Measurements from ENCODE around the gene WDR18.

Gene WDR18

GRCh38 chr19:989381-990081 lies 5.4 kb downstream of the WDR18 start:
- peak; percentile 34; the same call in 1 of the 2 replicates for TF ChIP-seq CTCF (IDR thresholded peaks at IDR 0.05; ENCODE audit: borderline replicate concordance, insufficient read depth, low read depth, low read length)
- no peak overlapping the region for H3K4me3 ChIP-seq (ENCODE audit: low read depth, low read length)

GRCh38 chr19:990119-990571 lies 6.0 kb downstream of the WDR18 start:
- H3K4me3 ChIP-seq (ENCODE audit: low read depth, low read length), result no peak overlapping the region

GRCh38 chr19:990746-991145 lies 6.6 kb downstream of the WDR18 start:
- TF ChIP-seq CTCF (IDR thresholded peaks at IDR 0.05; ENCODE audit: borderline replicate concordance, insufficient read depth, low read depth, low read length), result no peak

More at GRCh38 chr19:990119-990571, 6.0 kb downstream of the WDR18 start:
- no peak for TF ChIP-seq CTCF (IDR thresholded peaks at IDR 0.05; ENCODE audit: borderline replicate concordance, insufficient read depth, low read depth, low read length)

GRCh38 chr19:991174-991931 lies 7.2 kb downstream of the WDR18 start:
- TF ChIP-seq CTCF (IDR thresholded peaks at IDR 0.05; ENCODE audit: borderline replicate concordance, insufficient read depth, low read depth, low read length), result no peak
- no peak overlapping the region for H3K4me3 ChIP-seq (ENCODE audit: low read depth, low read length)

More at GRCh38 chr19:990746-991145, 6.6 kb downstream of the WDR18 start:
- H3K4me3 ChIP-seq (ENCODE audit: low read depth, low read length), result no peak overlapping the region

GRCh38 chr19:991932-992669 lies 8.0 kb downstream of the WDR18 start:
- H3K4me3 ChIP-seq (ENCODE audit: low read depth, low read length), result no peak overlapping the region
- TF ChIP-seq CTCF (IDR thresholded peaks at IDR 0.05; ENCODE audit: borderline replicate concordance, insufficient read depth, low read depth, low read length), result no peak

- H3K4me3 ChIP-seq (ENCODE audit: low read depth, low read length), result no peak overlapping the region
- no peak for TF ChIP-seq CTCF (IDR thresholded peaks at IDR 0.05; ENCODE audit: borderline replicate concordance, insufficient read depth, low read depth, low read length)
These were observed 8.5 kb downstream of the WDR18 start for GRCh38 chr19:992670-993055.

Measured in GM12875 (cell line).